Measurements from ENCODE around the gene ATP6V1F.

Gene ATP6V1F

DNA sequence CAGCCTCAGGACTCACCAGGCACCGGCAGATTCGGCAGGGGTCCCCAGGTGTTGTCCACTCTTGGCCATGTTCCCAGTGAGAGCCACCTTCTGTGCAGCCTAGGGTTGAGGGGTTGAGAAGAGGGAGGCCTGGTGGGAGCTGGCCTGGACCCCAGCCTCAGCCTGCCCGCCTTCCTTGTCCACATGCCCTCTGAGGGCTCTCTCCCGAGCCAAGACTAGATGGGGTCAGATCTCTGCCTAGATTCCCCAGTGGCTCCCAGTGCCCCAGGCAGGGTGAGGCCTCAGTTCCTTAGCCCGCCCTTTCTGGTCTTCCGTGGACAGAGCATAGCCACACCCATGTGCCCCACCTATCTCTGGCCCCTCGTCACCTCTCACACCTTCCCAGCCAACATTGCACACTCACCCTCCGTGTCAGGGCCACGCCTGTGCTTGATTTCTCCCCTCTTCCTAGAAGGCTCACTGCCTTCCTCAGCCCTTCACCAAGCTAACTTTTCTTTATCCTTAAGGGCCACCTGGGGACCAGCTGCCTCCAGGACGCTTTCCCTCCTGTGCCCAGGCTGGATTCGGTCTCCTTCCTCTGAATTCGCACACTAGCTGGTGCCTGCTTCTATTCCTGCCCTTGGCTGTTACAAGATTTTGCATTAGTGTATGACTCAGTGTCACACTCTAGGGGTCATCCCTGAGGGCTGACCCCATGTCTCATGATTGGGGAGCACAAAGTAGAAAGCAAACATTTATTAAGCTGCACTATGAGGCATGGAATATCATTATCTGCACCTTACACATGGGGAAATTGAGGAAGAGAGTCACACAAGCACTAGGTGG lies 40.3 kb downstream of the ATP6V1F start:
- intact Hi-C loops (cut with DNase I; ENCODE audit: low total_unique reads), result loop anchor here (10.0 kb wide), 1 partner anchor 192 kb away; no protein-coding TSS in a partner anchor
- no peak for TF ChIP-seq CTCF (IDR thresholded peaks at IDR 0.05)
- H3K9me3 ChIP-seq, result no peaks in the 10 kb centered on the region
- peak; percentile 7 to 20 for DNase-seq
- no peaks in the 10 kb centered on the region for H3K36me3 ChIP-seq
- H3K4me1 ChIP-seq, result no peaks in the 10 kb centered on the region
- peaks cover 0 to 29% of the 10 kb centered on the region in 2 donors for H3K27me3 ChIP-seq
- H3K4me3 ChIP-seq, result no peak overlapping the region
- H3K27ac ChIP-seq, result no peak overlapping the region

DNA sequence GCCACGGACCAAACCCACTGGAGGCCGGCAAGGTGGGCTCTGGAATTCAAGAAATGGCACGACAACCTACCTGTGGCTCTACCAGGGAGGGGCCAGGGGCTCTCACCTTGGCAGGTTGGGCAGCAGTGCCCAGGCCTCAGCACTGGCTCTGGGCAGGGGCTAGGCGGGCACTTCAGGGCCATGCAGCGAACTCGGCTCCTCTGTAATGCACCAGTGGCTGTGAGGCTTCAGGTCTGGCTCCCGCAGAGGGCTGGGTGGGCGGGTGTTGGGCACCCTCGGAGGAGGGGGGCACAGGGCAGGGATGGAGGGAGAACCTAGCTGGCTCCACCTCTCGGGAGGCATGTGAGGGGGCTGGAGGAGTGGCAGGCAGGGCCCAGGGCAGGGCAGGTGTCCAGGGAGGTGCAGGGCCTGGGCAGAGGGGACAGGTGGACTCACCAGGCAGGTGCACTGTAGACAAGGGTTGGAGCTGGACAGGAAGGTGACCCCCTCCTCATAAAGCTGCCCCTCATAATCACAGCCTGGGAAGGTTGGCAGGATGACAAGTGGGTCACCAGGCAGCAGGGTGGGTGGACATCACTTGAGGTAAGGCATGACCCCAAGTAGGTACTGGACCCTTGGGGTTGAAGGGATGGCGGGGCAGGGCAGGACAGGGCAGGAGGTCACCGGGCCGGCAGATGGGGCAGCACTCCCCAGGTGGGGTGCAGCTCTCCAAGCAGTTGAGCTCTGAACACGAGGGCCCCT lies 41.1 kb downstream of the ATP6V1F start:
- H3K4me1 ChIP-seq, result no peaks in the 10 kb centered on the region
- no peak overlapping the region for H3K27ac ChIP-seq
- TF ChIP-seq CTCF (IDR thresholded peaks at IDR 0.05), result no peak
- H3K4me3 ChIP-seq, result no peak overlapping the region
- intact Hi-C loops (cut with DNase I; ENCODE audit: low total_unique reads), result loop anchor here (10.0 kb wide), 1 partner anchor 191 kb away; no protein-coding TSS in a partner anchor
- DNase-seq, result peak; percentile 15 to 57
- H3K27me3 ChIP-seq, result peaks cover 0 to 35% of the 10 kb centered on the region in 2 donors
- no peaks in the 10 kb centered on the region for H3K36me3 ChIP-seq
- no peaks in the 10 kb centered on the region for H3K9me3 ChIP-seq

DNA sequence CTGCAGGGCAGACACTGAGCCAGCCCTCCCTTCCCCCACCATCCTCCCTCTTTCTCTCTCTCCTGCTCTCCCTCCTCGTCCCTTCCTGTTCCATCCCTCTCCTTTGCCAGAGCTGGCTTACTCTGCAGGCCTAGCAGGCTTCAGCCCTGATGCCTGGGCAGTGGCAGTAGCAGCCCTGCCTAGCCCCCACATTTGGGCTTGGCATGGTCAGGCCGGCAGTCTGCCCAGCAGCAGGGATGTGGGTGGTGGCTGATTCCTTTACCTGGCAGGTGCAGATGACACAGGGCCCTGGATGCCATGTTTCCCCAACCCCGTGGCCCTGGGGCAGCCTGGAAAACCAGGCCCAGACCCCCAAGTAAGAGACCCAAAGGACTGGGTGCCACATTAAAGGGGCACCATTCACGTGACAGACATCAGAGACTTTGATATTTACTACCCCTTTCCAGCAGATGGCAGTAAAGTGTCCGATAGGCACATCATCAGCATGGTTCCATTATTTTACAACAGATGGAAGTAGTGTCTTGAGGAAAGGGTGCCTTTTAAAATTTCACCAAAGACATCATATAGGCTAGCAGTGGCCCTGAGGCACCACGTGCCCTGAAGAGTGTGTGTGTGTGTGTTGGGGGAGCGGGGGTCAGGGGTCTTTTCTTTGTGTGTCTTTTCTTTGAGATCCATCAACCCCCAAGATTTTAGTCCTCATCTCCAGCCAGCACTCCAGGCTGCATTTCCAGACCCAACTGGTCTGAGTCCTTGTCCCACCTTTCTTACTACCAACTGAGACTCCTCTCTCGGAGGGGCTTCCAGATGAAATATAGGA lies 41.9 kb downstream of the ATP6V1F start:
- Histone ChIP-seq H3K9me3 (no peaks in the 10 kb centered on the region), H3K36me3 (no peaks in the 10 kb centered on the region), H3K27ac (no peak overlapping the region), H3K4me3 (no peak overlapping the region), H3K27me3 (peaks cover 0 to 42% of the 10 kb centered on the region in 2 donors), H3K4me1 (peaks cover 0 to 7% (median under 1%) of the 10 kb centered on the region in 4 donors)
- DNase-seq, result peak; percentile 10 to 52
- intact Hi-C loops (cut with DNase I; ENCODE audit: low total_unique reads), result loop anchor here (10.0 kb wide), 1 partner anchor 190 kb away; no protein-coding TSS in a partner anchor
- TF ChIP-seq CTCF (IDR thresholded peaks at IDR 0.05), result peak; percentile 40 to 48

GRCh38 chr7:128906001-128906765 lies 43.5 kb downstream of the ATP6V1F start:
- peak in 1 of 2 donors; percentile 41 for DNase-seq
- no peaks in the 10 kb centered on the region for H3K36me3 ChIP-seq
- intact Hi-C loops (cut with DNase I; ENCODE audit: low total_unique reads), result loop anchor here (10.0 kb wide), 1 partner anchor 189 kb away; no protein-coding TSS in a partner anchor
- H3K27me3 ChIP-seq, result peaks cover 0 to 57% of the 10 kb centered on the region in 2 donors
- H3K9me3 ChIP-seq, result no peaks in the 10 kb centered on the region
- no peak for TF ChIP-seq CTCF (IDR thresholded peaks at IDR 0.05)
- H3K4me1 ChIP-seq, result peaks cover 0 to 17% (median 11%) of the 10 kb centered on the region in 4 donors
- no peak overlapping the region for H3K27ac ChIP-seq
- no peak overlapping the region for H3K4me3 ChIP-seq
